Hepatocyte (in vitro differentiated cells): ENCODE measurements around the gene TAF1L. TPM values are rescaled to one million over a fixed set of nuclear protein-coding genes. Genes with fewer than 3 reads are reported as not detected.
"Not testable (repeated sequence)": the region's sequence is repeated elsewhere in the genome, so short reads cannot be mapped to it uniquely, and the experiment has no call there.

ENCODE experiments used
- DNase-seq: peaks from one replicate; pipeline ENCODE4 v3.0.0-alpha.2; 2016; ENCODE audit warnings: low spot score
- H2AFZ ChIP-seq: fragments of 200-600 bp; sonication (generic); 2 replicates; pipeline ENCODE4 v1.6.0; 2016; ENCODE audit warnings: antibody characterized with exemption, mild to moderate bottlenecking
- H3K27ac ChIP-seq: fragments of 200-600 bp; sonication (generic); 2 replicates; pipeline ENCODE4 v1.5.1; 2016; ENCODE audit warnings: mild to moderate bottlenecking
- H3K27me3 ChIP-seq: fragments of 200-600 bp; sonication (generic); 2 replicates; pipeline ENCODE4 v1.6.1; 2016
- H3K36me3 ChIP-seq: fragments of 200-600 bp; sonication (generic); replicated peaks from 2 replicates; pipeline ENCODE4 v1.5.1; 2016; ENCODE audit warnings: low read depth; ENCODE audit not compliant: insufficient read depth
- H3K4me1 ChIP-seq: fragments of 200-600 bp; sonication (generic); 2 replicates; pipeline ENCODE4 v1.5.1; 2016; ENCODE audit warnings: mild to moderate bottlenecking, moderate library complexity; ENCODE audit not compliant: insufficient read depth
- H3K4me2 ChIP-seq: fragments of 200-600 bp; sonication (generic); 2 replicates; pipeline ENCODE4 v1.6.0; 2016
- H3K4me3 ChIP-seq: fragments of 200-600 bp; sonication (generic); 2 replicates; pipeline ENCODE4 v1.5.1; 2016; ENCODE audit warnings: mild to moderate bottlenecking
- H3K79me2 ChIP-seq: fragments of 200-600 bp; sonication (generic); 2 replicates; pipeline ENCODE4 v1.6.0; 2017; ENCODE audit warnings: mild to moderate bottlenecking
- H3K9me2 ChIP-seq: fragments of 200-600 bp; sonication (generic); replicated peaks from 2 replicates; pipeline ENCODE4 v1.6.0; 2017; ENCODE audit warnings: mild to moderate bottlenecking; ENCODE audit not compliant: insufficient read depth
- H3K9me3 ChIP-seq: fragments of 200-600 bp; sonication (generic); 2 replicates; pipeline ENCODE4 v1.5.1; 2016; ENCODE audit warnings: low read depth, mild to moderate bottlenecking
- H4K20me1 ChIP-seq: fragments of 200-600 bp; sonication (generic); 2 replicates; pipeline ENCODE4 v1.6.0; 2016; ENCODE audit warnings: mild to moderate bottlenecking; ENCODE audit not compliant: insufficient read depth, poor library complexity, severe bottlenecking
- CTCF ChIP-seq: fragments of 200-600 bp; sonication (generic); IDR thresholded peaks from 2 replicates; pipeline ENCODE4 v1.5.1; 2016; ENCODE audit warnings: antibody characterized with exemption, mild to moderate bottlenecking; ENCODE audit not compliant: poor library complexity
- EZH2 ChIP-seq: fragments of 200-600 bp; sonication (generic); IDR thresholded peaks from 2 replicates; pipeline ENCODE4 v1.6.1; 2016; ENCODE audit warnings: antibody characterized with exemption, mild to moderate bottlenecking, borderline replicate concordance
- EZH2phosphoT487 ChIP-seq: fragments of 200-600 bp; sonication (generic); IDR thresholded peaks from one replicate; pipeline ENCODE4 v1.6.1; 2018; ENCODE audit warnings: antibody characterized with exemption, mild to moderate bottlenecking, low read depth, moderate library complexity; ENCODE audit not compliant: unreplicated experiment, severe bottlenecking
- WGBS: methylation state at CpG from one replicate; pipeline ENCODE4 v1.1.6; 2016; ENCODE audit warnings: low lambda C conversion rate; ENCODE audit errors: missing lambda C conversion rate; 5-methylcytosine and 5-hydroxymethylcytosine counted together
- polyA plus RNA-seq: library from polyadenylated mRNA; unstranded; fragments of >200 nt; fragmentation: Nextera tagmentation; extraction: Ambion mirVana; gene quantifications from 2 replicates; pipeline ENCODE4 v1.2.1, GENCODE V29; 2016
- total RNA-seq: library from RNA; depleted of rRNA; stranded (reverse); fragments of >200 nt; gene quantifications from 2 replicates; pipeline ENCODE4 v1.2.3, GENCODE V29; 2014

Gene TAF1L
- total and polyA plus RNA-seq, 2 experiments from 2014 or later: not detected

- H3K27ac ChIP-seq: no peak overlapping the region
- no peaks in the 10 kb centered on the region for H3K9me3 ChIP-seq
- DNase-seq: peak; percentile 45
- H3K4me1 ChIP-seq: no peaks in the 10 kb centered on the region
- no peaks in the 10 kb centered on the region for H3K9me2 ChIP-seq
- no peaks in the 10 kb centered on the region for H3K27me3 ChIP-seq
- H3K4me2 ChIP-seq: no peak overlapping the region
- H2AFZ ChIP-seq: no peak overlapping the region
- no peaks in the 10 kb centered on the region for H4K20me1 ChIP-seq
- no peak overlapping the region for H3K4me3 ChIP-seq
- no peak for TF ChIP-seq EZH2
- no peak for TF ChIP-seq CTCF
- TF ChIP-seq EZH2phosphoT487: no peak
- H3K36me3 ChIP-seq: no peaks in the 10 kb centered on the region
- no peaks in the 10 kb centered on the region for H3K79me2 ChIP-seq
- 84% methylated on average over 2 of the region's 2 CpGs for WGBS
These were observed 9.2 kb upstream of the TAF1L start for GRCh38 chr9:32644698-32645097.

- H2AFZ ChIP-seq, H3K4me2 ChIP-seq, H3K9me2 ChIP-seq, H3K79me2 ChIP-seq, H3K4me3 ChIP-seq, H3K36me3 ChIP-seq, H3K4me1 ChIP-seq, H3K27me3 ChIP-seq, H3K27ac ChIP-seq, DNase-seq, H3K9me3 ChIP-seq, H4K20me1 ChIP-seq: not testable (repeated sequence)
- 84% methylated on average over 5 of the region's 5 CpGs for WGBS
These were observed 2.3 kb downstream of the TAF1L start for GRCh38 chr9:32633151-32633550.

- no peaks in the 10 kb centered on the region for H3K36me3 ChIP-seq
- no peaks in the 10 kb centered on the region for H4K20me1 ChIP-seq
- DNase-seq: no peak
- H3K9me2 ChIP-seq: no peaks in the 10 kb centered on the region
- TF ChIP-seq EZH2: no peak
- no peak for TF ChIP-seq EZH2phosphoT487
- TF ChIP-seq CTCF: no peak
- no peaks in the 10 kb centered on the region for H3K4me1 ChIP-seq
- H3K27ac ChIP-seq: no peak overlapping the region
- H3K4me2 ChIP-seq: no peak overlapping the region
- H3K79me2 ChIP-seq: no peaks in the 10 kb centered on the region
- H3K9me3 ChIP-seq: no peaks in the 10 kb centered on the region
- no peak overlapping the region for H3K4me3 ChIP-seq
- WGBS: 86% methylated on average over 9 of the region's 9 CpGs
- no peak overlapping the region for H2AFZ ChIP-seq
- H3K27me3 ChIP-seq: no peaks in the 10 kb centered on the region
These were observed 3.5 kb downstream of the TAF1L start for GRCh38 chr9:32631991-32632390.

- H3K9me2 ChIP-seq: no peaks in the 10 kb centered on the region
- no peaks in the 10 kb centered on the region for H3K4me1 ChIP-seq
- no peaks in the 10 kb centered on the region for H3K36me3 ChIP-seq
- H2AFZ ChIP-seq: no peak overlapping the region
- H3K27ac ChIP-seq: no peak overlapping the region
- DNase-seq: no peak
- no peak overlapping the region for H3K4me2 ChIP-seq
- H3K27me3 ChIP-seq: no peaks in the 10 kb centered on the region
- no peaks in the 10 kb centered on the region for H3K9me3 ChIP-seq
- TF ChIP-seq EZH2 (no peak), EZH2phosphoT487 (no peak), CTCF (no peak)
- H3K4me3 ChIP-seq: no peak overlapping the region
- H4K20me1 ChIP-seq: no peaks in the 10 kb centered on the region
- no peaks in the 10 kb centered on the region for H3K79me2 ChIP-seq
These were observed 8.0 kb downstream of the TAF1L start for GRCh38 chr9:32627394-32627954.
